Right atrium auricular region (tissue), 2 donors: Measurements from ENCODE around the gene TSPAN1. TPM values are rescaled to one million over a fixed set of nuclear protein-coding genes. Genes with fewer than 3 reads are reported as not detected.
A peak's percentile ranks its signal among the peaks of the same experiment; 100 is the strongest.

Source experiments
- DNase-seq: peaks from one replicate; pipeline ENCODE4 v3.0.0-alpha.2; 2019; ENCODE audit warnings: low spot score
- H3K27ac ChIP-seq, 2 donors: fragments of 200-600 bp; sonication (generic); 1 replicate in 1 of 2; 2 replicates in 1 of 2; pipeline ENCODE4 v1.5.1; 2016 to 2019
- H3K27me3 ChIP-seq, 2 donors: fragments of 200-600 bp; sonication (generic); one replicate each; pipeline versions ENCODE4 v1.5.1 to v1.6.0; 2017 to 2019
- H3K36me3 ChIP-seq: fragments of 200-600 bp; sonication (generic); one replicate; pipeline ENCODE4 v1.5.1; 2016
- H3K4me1 ChIP-seq, 2 donors: fragments of 200-600 bp; sonication (generic); one replicate each; pipeline versions ENCODE4 v1.5.1 to v1.6.0; 2017 to 2019
- H3K4me3 ChIP-seq, 2 donors: fragments of 200-600 bp; sonication (generic); 1 replicate in 1 of 2; 2 replicates in 1 of 2; pipeline ENCODE4 v1.5.1; 2017 to 2019; ENCODE audit warnings: mild to moderate bottlenecking in 1 of 2, moderate library complexity in 1 of 2
- H3K9me3 ChIP-seq, 2 donors: fragments of 200-600 bp; sonication (generic); one replicate each; pipeline ENCODE4 v1.5.1; 2019
- CTCF ChIP-seq, 2 donors: fragments of 200-600 bp; sonication (generic); IDR thresholded peaks; one replicate each; pipeline ENCODE4 v1.5.1; 2019; ENCODE audit warnings: antibody characterized with exemption in 2 of 2
- total RNA-seq, 2 donors: library from RNA; depleted of rRNA; stranded (reverse); fragments of >200 nt; gene quantifications; one replicate each; pipeline ENCODE4 v1.1.0, GENCODE V29; 2016

TSPAN1 gene
- total RNA-seq, 2 donors from 2014 or later = 2.0 to 2.3 TPM

GRCh38 chr1:46172321-46172720, 2.6 kb upstream of the TSPAN1 start:
- H3K27ac ChIP-seq = peak overlapping the region; percentile 76 to 80

GRCh38 chr1:46173361-46173856, 1.5 kb upstream of the TSPAN1 start:
- H3K9me3 ChIP-seq = no peaks in the 10 kb centered on the region
- H3K27me3 ChIP-seq = no peaks in the 10 kb centered on the region
- H3K4me1 ChIP-seq = peaks cover 0 to 64% of the 10 kb centered on the region in 2 donors
- peak in 1 of 2 donors; percentile 59 for TF ChIP-seq CTCF (IDR thresholded peaks at IDR 0.05)
- no peaks in the 10 kb centered on the region for H3K36me3 ChIP-seq
- H3K4me3 ChIP-seq = no peak overlapping the region
- peak overlapping the region; percentile 76 to 80 for H3K27ac ChIP-seq
- no peak for DNase-seq

More at GRCh38 chr1:46172321-46172720, 2.6 kb upstream of the TSPAN1 start:
- H3K36me3 ChIP-seq = no peaks in the 10 kb centered on the region
- H3K9me3 ChIP-seq = no peaks in the 10 kb centered on the region
- no peaks in the 10 kb centered on the region for H3K27me3 ChIP-seq
- H3K4me3 ChIP-seq = no peak overlapping the region
- peaks cover 0 to 74% of the 10 kb centered on the region in 2 donors for H3K4me1 ChIP-seq
- no peak for TF ChIP-seq CTCF (IDR thresholded peaks at IDR 0.05)
- no peak for DNase-seq

- TF ChIP-seq CTCF (IDR thresholded peaks at IDR 0.05) = no peak
- Histone ChIP-seq H3K9me3 (no peaks in the 10 kb centered on the region), H3K4me3 (no peak overlapping the region), H3K4me1 (peaks cover 0 to 75% of the 10 kb centered on the region in 2 donors), H3K27me3 (no peaks in the 10 kb centered on the region), H3K27ac (peak overlapping the region; percentile 76 to 80), H3K36me3 (no peaks in the 10 kb centered on the region)
- DNase-seq = no peak
Measured at GRCh38 chr1:46175243-46175642, 356 bp downstream of the TSPAN1 start.

- DNase-seq = no peak
- H3K36me3 ChIP-seq = no peaks in the 10 kb centered on the region
- H3K4me1 ChIP-seq = peaks cover 0 to 72% of the 10 kb centered on the region in 2 donors
- H3K27ac ChIP-seq = peak within 1 kb of the TSS; percentile 76 to 80
- H3K4me3 ChIP-seq = no peak within 1 kb of the TSS
- H3K9me3 ChIP-seq = no peaks in the 10 kb centered on the region
- H3K27me3 ChIP-seq = no peaks in the 10 kb centered on the region
- TF ChIP-seq CTCF (IDR thresholded peaks at IDR 0.05) = no peak
Measured at GRCh38 chr1:46176211-46176865, 1.5 kb downstream of the TSPAN1 start, which contains the start of gene P3R3URF. Gene P3R3URF, minus strand, starts transcription at chr1:46176488. Its CDS starts 17 bp downstream, at chr1:46176471.

- Histone ChIP-seq H3K4me1 (peaks cover 0 to 70% of the 10 kb centered on the region in 2 donors), H3K27ac (no peak overlapping the region), H3K36me3 (no peaks in the 10 kb centered on the region), H3K4me3 (no peak overlapping the region), H3K9me3 (no peaks in the 10 kb centered on the region), H3K27me3 (no peaks in the 10 kb centered on the region)
- peak; percentile 63 to 91 for TF ChIP-seq CTCF (IDR thresholded peaks at IDR 0.05)
- peak; percentile 85 for DNase-seq
Measured at GRCh38 chr1:46179138-46180081, 4.5 kb downstream of the TSPAN1 start.
